Activated CD4-positive, CD25-positive, alpha-beta regulatory T cell (primary cell): Measurements from ENCODE around the gene LAMB2.

Experiments
- DNase-seq, 4 experiments: peaks; one replicate each; lab custom pipeline; 2025; lab: John Stamatoyannopoulos, UW

The LAMB2 gene

DNA sequence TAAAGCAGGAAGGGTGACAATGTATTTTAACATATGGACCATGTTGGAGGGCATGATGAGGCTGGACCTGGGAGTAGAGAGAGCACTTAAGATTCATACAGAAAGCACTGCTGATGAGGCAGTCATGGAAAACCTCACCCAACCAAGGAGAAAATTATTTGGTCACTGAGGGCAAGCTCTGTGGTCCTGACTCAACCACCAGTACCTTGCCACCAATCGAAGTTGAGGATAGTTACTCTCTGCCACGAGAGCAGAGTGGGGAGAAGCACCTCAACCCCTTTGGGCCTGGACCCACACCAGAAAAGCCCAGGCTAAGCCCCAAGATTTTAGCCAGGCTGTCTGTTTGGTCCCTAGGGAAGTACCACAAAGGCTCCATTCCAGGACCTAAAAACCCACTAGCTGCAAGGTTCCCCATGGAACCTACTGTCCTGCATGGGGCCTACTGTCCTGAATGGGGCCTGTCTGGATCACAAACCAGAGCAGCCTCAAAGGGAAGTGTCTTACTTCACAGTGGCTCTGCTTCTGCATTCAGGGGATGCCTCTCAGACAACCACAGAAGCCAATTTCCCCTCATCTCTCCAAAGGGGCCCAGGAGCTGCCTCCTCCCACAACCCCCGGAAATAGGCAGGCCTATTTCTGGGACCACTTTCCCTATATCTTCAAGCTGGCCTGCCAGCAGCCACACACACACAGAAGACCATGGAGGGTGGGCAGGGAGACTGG lies 29.1 kb upstream of the LAMB2 start:
- DNase-seq, result no peak

DNA sequence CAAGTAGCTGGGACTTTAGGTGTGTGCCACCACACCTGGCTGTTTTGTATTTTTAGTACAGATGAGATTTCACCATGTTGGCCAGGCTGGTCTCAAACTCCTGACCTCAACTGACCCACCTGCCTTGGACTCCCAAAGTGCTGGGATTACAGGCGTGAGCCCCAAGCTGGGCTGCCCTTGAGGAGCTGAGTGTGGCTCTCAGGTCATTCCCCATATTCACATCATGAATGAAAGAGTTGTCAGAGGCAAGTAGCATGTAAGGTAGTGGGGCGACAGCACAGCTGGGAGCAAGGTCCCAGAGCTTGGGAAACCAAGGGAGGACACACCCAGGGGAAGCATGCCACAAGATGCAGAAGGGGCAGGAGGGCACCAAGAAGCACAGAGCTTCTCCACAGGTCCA lies 28.3 kb upstream of the LAMB2 start:
- no peak for DNase-seq

DNA sequence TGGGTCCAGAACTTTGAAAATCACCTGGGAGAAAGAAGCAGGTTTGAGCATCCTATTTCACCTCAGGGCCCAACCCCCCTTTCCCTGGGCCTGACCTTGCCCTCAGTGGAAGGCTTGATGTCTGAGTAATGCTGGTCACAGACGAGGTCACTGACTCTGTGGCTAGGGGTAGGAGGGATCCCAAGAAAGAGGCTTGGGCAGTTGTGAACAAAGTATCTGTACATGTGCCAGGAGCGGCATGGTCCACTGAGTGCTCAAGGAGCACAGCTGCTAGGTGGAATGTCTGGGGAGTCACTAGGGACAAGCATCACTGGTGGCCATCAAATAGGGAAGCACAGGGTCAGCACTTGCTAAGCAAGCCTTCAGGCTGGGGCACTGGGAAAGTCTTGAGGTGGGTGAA lies 25.9 kb upstream of the LAMB2 start:
- DNase-seq, result no peak

DNA sequence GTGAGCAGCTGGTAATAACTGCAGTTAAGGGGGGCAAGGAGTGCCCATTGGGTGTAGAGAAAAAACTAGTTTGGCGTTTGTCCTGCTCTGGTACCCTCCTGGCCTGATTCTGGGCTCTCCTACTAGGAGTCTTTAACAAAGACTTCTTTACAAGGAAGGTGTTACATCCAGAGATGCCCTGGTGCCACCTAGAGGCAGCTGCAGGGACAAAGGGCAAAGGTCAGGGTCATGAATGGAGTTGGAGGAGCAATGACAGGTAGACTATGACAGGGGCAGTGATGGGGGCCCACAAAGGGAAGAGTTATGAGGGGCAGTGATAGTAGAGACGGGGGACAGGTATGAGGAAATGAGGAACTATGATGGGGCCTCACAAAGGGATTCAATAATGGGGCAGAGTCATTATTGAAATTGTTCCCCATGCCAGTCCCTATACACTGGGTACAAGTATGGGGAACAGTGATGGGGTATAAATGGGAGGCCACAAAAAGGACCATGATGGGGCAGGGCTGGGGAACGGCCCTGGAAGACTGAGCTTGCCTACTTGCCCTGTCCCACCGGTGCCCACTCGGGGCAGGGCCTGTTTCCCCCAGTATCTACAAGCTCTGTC lies 25.4 kb upstream of the LAMB2 start:
- peak; percentile 11 to 28 (median 21) for DNase-seq

DNA sequence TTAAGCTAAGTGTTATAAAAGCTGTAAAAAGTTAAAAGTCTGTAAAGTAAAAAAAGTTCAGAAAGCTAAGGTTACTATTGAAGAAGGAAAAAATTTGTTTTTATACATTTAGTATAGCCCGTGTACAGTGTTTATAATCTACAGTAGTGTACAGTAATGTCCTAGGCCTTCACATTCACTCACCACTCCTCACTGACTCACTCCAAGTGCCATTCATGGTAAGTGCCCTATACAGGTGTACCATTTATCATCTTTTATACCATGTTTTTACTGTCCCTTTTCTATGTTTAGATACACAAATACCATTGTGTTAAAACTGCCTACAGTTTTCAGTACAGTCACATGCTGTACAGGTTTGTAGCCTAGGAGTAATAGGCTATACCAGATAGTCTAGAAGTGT lies 24.4 kb upstream of the LAMB2 start:
- no peak for DNase-seq

DNA sequence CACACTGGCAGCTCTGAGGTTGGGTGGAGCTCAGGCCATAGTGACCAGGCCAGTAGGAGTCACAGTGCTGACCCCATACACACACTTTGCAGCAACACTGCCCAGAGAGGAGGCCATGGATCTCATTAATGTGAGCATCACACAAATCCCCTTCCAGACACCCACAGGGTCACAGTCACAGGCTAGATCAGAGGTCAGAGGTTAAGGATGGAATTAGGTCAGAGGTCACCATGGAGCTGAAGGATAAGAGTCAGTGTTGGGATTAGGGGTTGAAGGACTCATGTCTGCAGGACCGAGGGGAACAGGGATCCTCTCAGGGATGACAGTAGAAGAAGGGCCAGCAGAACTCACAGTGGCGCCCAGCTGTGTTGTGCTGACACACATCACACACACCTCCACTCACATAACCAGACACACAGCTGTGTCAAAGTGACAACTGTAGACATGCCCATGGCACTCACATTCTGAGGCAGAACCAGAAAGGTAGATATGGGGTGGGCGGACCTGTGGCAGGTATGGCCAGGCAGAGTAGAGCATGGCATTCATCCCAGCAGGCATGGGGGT lies 20.6 kb upstream of the LAMB2 start:
- DNase-seq, result no peak

DNA sequence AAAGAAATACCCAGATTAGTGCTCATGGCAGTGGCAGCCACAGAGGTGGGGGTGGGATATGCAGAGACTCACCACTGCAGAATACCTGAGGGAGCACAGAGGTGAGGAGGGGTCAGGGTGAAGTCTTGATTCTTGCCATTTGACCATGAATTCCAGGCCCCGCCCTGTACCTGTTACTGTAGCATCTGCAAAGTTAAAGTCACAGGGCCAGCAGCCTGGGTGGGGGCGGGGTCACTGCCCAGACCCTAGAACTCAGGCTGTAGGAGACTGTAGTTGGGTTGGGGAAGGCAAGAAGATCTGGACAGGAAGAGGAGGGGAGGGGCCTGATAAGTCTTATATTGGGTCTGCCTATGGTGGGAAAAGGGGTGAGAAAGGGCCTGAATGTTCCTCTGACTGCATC lies 18.8 kb upstream of the LAMB2 start:
- no peak for DNase-seq

DNA sequence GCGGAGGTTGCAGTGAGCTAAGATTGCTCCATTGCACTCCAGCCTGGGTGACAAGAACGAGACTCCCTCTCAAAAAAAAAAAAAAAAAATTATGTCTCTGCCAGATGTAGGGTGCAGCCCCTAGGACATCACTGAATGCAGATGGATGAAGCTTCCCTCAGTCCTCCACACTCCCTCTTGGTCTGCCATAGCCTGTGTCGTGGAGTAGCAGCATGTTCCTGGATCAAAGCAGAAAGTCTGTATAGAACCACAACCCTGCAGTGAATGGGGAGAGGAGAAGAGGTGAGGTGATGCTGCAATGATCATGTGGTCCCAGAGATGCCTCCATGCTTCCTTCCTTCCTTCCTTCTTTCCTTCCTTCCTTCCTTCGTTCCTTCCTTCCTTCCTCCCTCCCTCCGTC lies 15.3 kb upstream of the LAMB2 start:
- no peak for DNase-seq

- no peak for DNase-seq
These were observed 7.2 kb upstream of the LAMB2 start for GRCh38 chr3:49140080-49140479.

DNA sequence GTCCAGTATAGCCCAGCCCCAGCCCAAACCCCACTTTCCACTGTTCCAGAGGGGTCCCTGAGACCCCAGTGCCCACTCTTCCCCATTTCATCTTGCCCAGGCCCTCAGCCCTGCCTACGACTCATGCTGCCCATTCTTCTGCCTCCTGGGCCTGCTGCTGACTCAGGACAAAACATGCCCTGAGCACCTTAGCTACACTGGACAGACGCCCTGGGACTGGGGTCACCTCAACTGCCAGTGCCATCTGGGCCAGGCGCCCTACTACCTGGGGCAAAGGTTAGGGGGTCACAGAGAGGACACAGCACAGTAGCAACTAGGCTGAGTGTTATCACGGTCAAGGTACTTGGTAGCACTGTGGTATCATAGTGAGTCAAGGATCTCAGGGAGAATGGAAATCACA lies 2.6 kb upstream of the LAMB2 start:
- DNase-seq, result no peak

- DNase-seq, result no peak
These were observed 1.8 kb upstream of the LAMB2 start for GRCh38 chr3:49134471-49135265.

DNA sequence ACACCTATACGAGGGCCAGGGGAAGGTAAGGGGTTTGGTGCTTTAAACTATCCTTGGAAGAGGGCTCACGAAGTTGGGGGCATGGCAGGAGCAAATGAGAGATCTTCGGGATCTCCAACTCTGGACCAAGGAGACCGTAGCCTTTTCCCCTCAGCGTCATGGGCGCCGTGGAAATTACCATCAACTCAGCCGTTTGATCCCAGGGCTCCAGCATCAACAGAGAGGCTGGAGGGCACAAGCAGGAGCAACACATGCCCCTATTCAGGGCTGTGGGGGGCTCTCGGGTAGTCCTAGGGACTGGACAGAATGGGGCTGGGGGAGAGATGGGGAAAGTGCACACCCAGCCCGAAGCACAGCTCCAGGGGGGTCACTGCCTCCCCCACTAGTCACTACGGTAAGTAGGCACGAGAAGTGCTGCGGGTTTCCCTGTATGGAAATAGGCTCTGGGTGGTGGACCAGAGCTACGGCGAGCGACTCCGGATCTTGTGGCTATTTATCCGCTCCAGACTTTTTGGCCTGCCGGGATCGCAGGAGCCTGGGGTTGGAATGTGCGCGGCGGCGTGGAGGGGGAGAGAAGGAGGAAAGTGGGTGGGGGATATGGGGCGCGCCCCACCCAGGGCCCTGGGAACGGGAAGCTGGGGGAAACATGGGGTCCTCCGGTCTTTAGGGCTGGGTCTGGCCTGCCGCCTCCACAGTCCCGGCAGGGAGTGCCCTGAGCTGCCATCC lies 539 bp upstream of the LAMB2 start:
- DNase-seq, result no peak

DNA sequence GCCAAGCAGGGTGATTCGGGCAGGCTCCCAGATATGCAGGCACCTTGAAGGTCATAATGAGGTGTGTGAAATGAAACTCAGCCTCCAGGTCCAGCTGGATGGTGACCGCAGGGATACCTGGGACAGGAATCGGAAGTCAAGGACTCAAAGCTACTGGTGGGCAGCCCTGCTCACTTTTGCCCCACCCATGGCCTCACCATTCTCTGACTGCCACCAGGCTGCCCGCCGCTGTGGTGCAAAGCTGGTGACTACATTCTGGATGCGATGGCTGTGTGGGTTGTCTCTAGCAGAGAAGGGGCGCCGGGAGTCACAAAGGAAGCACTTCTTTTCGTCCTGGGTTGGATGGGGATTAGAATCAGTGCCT lies 795 bp downstream of the LAMB2 start:
- DNase-seq, result no peak

DNA sequence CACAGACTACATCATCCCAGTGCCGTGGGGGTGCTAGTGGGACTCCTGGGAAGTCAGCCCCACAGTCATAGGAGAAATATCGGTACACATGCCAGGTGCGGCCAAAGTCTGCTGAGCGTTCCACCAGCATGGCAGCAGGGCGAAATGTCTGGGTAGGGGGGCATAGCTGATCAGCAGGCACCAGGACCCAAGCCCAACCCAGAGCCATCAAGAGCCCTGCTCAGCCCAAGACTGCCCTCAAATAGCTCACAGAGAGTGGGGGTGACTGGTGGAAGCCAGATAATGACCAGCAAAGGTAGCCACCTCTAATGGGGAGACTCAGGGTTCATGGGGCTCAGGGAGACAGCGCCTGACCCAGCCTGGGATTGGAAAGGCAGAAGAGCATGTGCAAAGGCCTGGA lies 1.3 kb downstream of the LAMB2 start:
- no peak for DNase-seq

GRCh38 chr3:49131040-49131439 lies 1.8 kb downstream of the LAMB2 start:
- no peak for DNase-seq

DNA sequence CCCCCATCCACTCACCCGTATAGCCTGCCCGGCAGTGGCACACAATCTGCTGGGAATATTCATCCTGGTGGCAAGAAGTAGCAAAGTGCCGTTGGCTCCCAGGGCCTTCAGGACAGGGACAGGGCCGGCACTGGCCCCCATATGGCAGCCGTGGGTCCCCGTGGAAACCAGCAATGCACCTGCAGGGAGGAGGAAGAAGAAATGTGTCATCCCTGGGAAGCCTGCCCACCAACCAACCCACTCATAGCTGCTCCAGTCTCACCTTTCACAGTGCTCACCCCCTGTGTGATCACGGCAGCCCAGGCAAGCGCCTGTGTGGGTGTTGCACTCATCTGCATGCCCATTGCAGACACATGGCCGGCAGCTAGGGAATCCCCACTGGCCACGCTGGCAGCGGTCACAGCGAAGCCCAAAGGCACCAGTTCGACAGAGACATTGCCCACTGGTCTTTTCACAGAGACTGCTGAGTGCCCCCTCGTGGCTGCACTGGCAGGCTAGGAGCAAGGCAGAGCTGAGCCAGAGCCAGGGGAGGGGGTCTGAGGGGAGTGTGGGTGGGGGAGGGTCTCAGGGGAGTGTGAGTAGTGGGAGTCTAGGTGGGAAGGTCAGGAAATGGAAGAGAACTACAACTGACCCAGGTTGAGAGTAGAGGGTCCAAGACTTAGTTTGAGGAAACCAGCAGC lies 7.7 kb downstream of the LAMB2 start:
- no peak for DNase-seq

DNA sequence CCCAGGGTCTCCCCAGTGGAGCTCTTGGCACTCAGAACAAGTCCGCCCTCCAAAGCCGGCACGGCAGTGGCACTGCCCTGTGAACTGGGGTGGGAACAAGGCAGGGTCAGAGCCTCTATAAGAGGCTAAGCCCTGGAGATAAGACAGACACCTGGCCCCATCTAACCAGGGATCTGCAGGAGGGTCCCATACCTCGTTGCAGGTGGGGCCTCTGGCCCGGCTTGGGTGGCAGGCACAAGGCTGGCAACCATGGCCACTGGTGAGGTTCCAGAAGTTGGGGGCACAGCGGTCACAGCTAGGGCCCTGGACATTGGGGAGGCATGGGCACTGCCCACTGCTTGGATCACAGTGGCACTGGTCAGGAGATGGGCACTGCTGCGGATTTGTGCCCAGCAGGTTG lies 8.6 kb downstream of the LAMB2 start:
- no peak for DNase-seq

DNA sequence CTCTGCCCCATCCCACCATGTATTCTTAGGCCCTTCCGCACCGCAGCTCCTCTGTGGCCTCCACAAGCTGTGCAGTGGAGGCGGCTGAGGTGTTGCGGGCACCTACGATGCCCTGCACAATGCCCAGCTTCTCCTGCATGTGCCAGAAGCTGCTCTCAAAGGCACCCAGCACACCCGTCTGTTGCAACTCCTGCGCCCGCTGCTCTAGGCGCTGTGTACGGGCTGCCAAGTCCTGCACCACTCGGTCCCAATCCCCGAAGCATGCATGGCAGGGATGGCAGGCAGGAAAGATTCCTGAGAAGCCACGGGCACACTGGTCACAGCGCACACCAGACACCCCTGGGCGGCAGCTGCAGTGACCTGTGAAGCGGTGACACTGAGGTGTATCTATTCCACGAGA lies 9.2 kb downstream of the LAMB2 start:
- no peak for DNase-seq

- no peak for DNase-seq
These were observed 9.8 kb downstream of the LAMB2 start for GRCh38 chr3:49122886-49123545.

DNA sequence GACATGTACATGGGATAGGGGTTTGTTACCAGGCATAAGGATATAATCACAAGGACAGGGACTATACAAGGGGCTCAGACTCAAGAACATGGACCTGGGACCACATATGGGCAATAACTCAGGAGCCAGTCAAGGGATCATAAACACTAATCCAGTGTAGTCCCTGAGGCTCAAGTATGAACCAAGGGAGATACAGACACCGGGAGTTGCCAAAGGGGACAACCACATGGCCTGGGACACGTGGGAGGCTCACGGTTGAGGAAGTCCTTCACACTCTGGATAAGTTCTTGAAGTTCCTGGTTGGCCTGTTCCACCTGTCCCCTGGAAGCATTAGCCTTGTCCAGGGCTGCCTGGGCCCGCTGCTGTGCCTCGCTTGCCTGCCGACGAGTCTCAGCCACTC lies 10.4 kb downstream of the LAMB2 start:
- DNase-seq, result no peak

DNA sequence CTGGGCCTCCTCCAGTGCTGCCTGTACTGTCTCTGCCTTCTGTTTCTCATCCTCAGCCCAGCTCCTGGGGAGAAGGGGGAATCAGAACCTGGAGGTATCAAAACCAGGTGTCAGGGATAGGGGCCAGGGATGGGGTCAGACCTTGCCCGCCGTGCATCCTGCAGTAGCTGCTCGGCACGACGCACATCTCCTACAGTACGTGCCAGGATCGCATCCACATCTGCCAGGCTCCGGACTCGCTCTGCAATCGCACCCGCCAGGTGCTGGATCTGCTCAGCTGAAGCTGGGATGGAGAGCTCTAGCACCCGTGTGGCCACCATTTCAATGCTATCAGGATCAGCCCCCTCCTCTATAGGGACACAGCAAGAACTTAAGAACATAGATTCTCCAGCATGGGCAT lies 10.8 kb downstream of the LAMB2 start:
- DNase-seq, result no peak
